ENCODE data around the gene CCDC33.

CCDC33 gene

DNA sequence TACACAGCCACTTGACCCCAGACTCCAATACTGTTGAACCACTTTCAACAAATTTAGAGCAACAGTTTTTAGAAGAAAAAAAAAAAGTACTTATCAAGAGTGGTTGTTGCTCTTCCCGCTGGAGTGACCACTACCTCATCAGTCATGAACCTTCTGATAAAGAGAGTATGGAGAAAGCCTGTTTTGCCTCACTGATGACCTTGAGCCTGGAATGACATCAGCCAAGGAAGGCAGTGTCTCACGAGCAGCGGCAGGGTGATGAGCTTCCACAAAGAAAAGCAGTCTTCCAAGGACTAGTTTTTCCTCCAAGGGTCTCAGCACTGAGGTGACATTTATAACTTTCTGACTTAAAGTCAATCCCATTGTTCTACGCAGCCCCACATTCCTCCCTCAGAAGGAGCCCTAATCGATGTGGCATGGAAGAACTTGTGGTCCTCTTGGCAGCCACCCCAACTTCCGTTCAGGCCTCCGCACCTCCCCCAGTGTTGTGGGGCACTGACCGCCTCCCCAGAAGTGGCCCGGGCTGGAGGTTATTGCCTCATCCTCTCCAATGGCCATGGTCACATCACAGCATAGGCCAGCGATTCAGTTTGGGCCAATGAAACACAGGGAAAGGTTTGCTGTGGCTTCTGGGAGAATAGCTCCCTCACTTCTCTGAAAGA, 133.1 kb downstream of the CCDC33 start:
- no peak for DNase-seq

DNA sequence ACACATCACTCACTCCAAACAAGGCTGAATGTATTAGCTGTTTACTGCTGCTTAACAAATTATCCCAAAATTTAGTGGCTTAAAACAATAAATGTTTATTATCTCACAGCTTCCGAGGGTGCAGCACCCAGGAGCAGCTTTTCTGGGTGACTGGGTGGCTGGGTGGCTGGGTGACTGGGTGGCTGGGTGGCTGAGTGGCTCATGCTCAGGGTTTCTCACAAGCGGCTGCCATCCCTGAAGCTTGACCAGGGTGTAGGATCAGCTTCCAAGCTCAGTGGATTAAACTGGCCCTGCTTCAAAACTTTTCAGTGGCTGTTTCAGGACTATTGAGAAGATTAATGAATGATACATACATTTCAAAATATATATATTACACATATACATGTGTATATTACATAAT, 133.6 kb downstream of the CCDC33 start:
- DNase-seq = no peak

DNA sequence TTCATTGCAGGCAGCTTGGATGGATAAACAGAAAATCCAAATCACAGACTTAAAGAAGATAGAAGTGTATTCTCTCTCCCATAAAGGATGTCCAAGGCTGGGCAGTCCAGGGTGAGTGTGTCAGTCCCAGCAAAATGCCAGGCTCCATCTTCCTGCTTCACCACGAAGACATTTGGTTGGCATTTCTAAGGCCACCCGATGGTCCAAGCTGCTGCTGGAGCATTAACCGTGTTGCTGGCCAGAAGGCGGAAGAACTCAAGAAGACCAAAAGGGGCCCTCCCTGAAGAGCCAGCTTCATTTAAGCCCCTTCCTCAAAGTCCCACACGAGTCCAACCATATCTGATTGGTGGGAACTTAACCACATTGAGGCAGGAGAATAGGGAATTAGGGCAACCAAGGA, 134.3 kb downstream of the CCDC33 start:
- no peak for DNase-seq

DNA sequence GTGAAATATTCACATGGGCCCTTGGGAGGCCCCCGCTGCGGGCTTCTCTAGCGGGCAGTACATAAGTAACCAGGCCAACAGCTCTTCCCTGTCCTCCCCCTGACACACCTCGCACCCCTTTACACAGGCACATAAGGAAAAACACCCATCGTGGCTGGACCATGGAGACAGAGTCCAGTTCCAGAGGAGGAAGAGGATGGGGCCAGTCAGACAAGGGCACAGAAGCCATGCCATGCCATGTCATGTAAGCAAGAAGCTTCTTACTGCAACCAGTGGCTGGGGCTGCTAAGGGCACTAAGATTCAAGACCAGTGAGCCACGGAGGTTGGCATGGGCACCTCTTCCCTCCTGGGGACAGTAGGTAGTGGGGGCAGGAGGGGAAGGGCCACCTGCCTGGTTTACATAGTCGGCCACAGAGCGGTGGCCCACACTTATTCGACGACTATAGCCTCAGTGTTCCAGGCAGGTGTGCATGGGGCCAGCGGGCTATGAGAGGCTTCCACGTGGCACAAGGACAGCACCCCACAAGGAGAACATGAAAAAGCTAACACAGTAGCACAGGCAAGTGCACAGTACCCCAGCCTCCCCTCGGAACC, 137.0 kb downstream of the CCDC33 start:
- DNase-seq = no peak

DNA sequence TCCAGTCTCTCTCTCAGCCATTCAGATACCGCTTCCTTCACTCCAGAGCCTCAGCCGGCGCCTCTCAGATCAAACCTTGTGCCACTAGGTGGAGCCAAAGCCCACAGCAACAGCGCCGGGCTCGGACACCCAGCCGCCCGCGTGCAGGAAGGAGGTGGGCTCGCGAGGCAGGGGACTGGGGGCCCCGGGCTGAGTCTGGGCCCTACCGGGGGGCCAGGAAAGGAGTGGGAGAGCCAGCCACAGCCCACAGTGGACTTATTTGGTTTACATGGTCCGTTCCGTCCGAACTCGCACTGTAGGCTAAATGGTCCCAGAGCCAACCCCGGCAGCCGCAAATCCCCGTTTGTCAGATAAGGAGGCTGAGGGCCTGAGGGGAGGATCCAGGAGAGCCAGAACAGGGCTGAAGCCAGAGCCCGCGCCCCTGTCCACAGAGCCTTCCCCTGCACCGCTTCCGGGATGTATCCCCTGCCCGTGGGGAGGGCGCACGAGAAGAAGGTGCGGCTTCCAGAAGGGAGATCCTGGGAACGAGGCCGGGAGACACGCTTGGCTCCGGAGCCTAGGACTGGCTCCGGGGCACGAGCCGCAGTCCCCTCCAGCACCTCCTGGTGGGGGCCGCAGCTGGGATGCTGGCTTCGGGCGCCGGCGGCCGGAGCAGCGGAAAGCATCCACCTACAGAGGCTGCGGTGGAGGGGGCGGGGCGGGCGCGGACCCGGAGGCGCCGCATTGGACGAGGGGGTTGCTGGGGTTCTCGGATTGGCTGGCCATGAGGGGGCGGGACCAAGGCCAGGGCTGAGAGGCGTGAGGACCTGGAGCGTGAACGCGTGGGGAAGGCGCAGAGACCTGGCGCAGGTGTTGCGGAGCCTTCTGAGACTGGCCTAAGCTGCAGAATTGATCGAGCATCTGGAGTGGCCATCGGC, 137.9 kb downstream of the CCDC33 start:
- DNase-seq = peak; percentile 66

DNA sequence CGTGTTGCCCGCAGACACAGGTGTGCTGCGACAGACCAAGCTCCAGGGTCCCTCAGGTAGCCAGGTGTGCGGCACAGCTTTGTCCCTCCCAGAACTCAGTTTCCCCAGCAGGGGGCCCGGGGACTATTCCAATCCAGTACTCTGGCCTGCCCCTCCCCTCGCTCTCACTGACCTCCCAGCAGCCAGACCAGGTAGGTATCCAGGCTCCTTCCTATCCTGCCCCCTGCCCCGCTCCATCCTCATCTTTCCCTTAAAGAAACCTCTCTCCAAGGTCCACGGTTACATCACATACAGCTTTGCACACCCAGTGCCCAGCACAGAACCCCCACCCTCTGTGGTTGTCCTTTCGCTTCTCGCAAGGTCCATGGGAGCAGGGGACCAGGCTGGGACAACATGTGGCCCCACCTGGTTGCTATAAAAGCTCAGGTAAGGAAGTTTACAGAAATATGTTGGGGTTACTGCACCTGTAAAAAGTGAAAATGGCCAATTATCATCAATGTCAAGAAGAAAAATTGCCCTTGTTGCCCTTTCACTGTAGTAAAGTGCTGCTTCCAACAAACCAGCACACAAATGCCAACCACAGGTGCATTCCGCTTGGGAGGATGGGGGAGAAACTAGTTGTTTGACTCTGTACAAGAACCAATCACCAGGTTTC, 138.6 kb downstream of the CCDC33 start:
- no peak for DNase-seq

DNA sequence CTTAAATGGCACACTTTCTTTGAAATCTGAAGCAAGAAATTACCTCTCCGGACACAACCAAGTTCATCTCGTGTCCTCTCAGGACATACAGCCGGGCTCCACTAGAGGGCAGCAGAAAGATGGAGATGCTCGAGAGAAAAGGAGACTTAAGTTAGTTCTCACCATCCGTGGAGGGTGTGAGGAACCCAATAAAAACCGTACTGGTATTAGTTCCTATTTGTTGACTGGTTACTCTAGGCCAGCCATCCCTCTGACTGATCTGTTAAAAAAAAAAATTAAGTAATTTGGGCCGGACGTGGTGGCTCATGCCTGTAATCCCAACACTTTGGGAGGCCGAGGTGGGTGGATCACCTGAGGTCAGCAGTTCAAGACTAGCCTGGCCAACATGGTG, 139.2 kb downstream of the CCDC33 start:
- peak; percentile 51 for DNase-seq

DNA sequence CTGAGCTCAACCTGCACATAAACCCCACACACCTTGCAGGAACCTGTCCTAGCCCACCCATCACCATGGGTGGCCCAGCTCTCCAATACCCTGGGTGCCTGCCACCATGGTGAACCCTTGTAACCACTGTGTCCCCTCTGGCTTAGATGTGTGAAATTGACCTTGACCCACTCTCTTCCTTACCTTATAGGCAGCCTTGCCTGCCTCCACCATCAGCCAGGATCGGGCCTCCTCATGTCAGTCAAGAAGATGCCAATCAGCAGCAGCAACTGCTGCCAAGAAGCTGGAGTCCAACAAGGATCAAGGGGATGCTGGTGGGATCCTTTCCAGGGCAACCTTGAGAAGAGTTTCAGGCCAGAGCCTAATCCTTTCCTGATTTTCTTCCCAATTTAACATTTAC, 140.1 kb downstream of the CCDC33 start:
- no peak for DNase-seq

DNA sequence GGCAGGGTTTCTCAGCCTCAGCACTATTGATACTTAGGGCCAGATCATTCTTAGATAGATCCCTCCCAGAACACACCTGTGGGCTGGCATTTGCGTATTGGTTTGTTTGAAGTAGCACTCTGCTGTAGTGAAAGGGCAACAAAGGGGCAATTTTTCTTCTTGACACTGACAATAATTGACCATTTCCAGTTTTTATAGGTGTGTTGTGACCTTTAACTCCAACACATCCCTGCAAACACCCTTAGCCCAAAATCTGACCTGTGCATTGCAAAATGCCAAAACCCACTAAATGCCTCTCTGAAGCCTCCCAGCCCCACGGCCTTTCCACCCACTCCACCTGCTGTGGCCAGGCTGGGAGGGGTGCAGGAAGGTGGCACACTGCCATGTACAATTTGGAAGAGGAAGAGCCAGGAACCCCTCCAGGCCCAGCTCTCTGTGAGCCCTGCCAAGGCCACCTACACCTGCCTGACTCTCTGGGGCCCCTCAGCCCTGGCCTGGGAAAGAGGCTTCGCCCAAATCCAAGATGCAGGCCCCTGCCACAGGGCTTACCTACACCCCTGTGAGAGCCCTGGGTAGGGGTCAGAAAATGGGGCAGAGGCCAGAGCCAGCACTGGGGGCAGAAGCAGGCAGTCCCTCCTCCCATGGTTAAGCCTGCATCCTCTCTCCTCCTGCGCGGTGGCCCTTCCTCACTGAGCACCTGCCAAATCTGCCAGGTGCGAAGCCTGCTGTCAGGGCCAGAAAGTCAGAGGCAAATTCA, 140.9 kb downstream of the CCDC33 start:
- no peak for DNase-seq

DNA sequence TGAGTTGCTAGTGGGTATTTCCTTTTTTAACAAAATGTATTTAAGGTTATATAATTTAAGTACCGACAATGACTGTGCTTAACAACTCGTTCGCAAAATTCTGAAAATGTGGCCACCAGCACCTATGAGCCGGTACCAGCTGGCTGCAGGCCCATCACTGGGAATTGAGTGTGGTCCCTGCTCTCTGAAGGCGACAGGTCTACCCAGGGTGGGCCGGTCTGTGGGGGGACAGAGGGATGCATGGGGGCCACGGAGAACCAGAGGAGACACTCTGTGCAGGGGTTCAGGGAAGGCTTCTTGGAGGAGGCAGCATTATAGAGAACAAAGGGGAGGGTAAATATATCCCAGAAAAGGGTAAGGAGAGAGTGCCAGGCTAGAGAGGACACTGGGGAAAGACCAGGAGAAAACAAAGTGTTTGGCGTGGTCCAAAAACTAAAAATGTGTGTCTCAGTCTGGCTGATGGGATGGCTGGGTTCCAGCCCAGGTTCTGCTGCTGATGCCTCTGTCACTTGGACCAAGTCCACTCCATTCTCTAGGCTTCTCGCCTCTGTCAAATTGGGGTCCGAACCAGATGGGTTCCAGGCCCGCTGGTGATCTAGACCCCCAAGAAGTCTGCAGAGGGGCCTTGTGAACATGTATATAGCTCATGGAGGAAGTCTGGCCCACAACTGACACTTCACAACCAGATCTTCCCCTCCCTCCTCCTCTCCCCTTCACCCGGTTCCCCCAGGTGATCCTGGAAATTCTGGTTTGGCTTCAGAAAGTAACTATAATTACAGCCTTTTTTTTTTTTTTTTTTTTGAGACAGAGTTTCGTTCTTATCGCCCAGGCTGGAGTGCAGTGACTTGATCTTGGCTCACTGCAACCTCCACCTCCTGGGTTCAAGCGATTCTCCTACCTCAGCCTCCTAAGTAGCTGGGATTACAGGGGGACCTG, 142.0 kb downstream of the CCDC33 start:
- DNase-seq = no peak

DNA sequence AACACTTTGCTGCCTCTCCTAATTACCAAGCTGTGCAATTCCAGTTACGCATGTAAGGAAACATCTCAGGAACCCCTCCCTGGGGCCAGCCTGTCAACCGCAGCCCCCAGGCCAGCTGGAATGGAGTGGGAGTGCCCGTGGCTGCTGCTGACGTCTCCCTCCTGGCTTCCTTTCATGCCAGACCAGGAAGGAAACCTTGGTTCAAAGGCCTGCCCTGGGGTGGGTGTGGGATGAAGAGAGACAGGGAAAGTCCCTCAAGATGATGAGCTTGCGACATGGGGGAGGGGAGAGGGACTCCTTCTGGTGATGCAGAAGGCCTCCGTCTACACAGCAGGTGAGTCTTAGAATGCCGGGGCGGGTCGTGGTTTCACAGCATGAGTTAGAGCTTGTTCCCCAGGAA, 142.7 kb downstream of the CCDC33 start:
- no peak for DNase-seq

DNA sequence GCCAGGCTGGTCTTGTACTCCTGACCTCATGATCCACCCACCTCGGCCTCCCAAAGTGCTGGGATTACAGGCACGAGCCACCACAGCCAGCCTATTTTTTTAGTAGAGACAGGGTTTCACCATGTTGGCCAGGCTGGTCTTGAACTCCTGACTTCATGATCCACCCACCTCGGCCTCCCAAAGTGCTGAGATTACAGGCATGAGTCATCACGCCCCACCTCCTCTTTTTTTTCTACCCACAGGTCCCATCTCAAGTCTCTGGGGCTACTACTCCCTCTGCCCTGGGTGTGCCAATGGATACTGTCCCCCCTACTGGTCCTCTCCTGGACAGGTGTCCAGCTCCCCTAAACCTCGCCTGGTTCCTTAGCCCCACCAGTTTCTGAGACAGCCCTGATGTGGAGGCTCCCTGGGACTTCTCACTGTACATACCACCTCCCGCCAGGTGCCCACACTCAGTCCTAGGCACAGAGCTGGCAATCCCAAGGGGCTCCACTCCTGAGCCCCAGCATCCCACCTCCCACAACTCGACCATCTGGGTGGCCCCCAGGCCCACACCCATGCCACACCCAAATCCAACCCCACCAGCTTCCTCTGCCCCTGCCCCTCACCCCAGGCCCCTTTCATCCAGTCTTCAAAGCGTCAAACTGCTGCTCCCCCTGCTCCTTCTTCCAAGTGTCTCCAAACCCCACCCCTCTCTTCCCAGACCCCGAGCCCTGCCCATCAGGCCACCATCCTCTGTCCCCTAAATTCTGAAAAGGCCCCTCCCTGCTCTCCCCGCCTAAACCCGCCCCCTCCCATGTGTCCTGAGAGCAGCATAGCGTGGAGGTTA, 144.4 kb downstream of the CCDC33 start:
- DNase-seq = no peak

DNA sequence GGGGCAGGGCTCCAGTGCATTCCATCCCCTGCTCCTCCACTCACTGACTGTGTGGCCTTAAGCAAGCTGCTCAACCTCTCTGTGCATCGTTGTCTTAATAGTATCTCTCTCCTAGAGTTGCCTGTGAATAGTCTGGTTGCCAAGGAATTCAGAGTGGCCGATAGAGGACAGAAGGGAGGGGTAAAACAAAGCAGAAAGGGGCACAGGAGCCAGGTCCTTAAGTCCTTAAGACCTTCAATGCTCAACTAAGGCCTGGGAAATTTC, 145.0 kb downstream of the CCDC33 start:
- DNase-seq = no peak

DNA sequence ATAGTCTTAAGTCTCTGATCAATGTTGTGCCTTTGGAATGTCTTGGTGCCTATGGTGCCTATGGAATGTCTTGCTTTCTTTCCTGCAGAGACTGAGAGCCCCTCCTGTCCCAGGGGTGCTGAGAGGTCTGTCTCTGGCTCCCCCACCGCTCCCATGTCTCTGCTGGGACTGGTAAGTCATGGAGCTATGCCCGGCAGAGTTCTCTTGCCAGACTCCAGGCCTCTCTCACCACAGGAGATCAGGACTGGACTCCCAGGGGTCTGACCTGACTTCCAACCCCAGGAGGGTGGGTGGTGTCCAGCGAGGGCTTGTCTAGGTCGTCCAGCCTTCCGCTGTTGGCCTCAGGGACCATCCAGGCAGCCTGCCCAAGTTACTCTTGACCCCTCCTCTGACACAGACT, 145.4 kb downstream of the CCDC33 start:
- DNase-seq = no peak

DNA sequence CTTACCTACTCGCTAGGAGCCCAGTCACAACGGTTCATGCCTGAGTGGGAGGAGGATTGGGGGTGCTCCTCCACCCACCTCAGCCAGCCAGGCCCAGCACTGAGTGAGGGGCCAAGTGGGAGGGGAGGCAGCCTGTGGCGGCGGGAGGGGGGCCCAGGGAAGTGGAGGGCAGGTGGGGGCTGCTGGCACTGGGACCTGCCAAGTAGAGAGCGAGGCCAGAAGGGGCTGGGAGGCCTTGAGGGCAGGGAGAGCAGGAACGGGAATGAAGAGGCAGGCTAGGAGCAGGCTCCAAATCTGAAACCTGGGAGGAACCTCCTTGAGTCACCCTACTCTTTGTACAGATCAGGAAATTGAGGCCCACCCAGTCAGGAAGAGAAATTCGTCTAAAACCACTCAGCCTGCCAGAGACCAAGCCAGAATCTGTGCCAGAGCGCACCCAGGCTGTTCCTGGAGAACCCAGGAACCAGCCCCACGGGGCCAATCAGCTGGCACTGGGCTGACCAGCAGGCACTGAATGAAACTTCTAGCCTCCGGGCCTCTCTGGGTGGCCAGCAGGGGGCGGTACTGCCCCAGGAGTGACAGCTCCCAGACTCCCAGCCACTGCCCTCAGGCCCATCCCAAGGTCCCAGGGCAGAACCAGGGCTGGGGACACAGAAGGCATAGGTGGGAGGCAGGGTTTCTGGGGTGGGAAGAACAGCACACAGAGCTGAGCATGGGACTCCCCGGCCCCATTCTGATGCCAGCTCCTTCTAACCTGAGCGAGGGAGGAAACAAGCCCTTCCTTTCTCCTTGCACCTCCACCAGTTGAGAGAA, 146.1 kb downstream of the CCDC33 start:
- DNase-seq = no peak

DNA sequence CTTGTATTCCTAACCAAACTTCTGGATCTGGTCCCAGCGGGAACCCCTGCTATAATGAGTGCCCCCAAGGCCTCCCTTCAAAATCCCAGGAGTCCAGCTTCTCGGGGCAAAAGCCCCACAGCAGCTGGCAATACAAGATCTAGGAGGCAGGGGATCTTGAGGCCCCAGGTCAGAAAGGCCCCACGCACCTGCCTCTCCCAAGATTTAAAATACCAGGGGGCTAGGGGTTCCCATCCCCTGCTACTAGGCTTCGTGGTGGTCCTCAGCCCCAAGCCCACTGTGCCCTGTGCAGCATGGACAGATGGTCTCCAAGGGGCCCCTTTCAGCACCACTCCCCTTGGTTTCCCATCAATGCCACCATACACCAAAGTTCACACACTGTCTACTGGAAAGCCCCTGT, 147.2 kb downstream of the CCDC33 start:
- no peak for DNase-seq

DNA sequence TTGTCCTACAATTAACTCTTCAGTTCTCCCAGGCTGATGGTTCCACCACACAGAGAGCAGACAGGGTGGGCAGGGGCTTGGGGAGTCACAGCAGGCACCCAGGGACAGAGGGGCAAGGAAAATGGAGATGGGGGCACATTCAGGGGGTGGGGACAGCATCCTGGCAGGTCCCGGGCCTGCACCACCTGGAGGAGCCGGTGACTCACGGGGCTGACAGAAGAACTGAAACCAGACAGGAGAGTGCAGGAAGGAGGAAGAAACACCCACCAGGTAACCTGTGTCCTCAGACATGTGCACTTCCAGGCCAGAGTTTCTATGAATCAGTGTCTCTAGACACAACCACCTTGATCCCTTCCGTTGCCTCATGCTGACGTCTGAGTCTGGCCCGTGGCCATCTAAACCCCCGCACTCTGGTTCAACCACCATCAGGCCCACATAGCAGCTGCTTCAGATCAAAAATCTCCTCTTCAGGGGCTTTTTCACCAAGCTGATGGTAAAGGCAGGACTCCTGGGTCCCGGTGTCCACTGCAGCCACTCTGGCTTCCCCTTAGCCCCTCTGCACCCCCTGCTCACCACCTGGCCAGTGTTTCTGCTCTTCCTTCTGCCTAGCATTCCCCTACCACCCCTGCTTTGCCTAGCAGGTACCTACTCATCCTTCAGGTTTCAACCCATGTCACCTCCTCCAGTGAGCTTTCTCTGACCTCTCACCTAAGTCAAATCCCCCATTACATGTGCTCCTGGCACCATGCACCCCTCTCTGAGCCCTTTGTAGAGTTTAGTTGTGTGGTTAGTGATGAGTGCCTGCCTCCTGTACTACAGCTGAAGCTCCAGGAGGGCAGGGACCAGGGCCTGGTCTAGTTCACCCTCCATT, 147.8 kb downstream of the CCDC33 start:
- DNase-seq = no peak

DNA sequence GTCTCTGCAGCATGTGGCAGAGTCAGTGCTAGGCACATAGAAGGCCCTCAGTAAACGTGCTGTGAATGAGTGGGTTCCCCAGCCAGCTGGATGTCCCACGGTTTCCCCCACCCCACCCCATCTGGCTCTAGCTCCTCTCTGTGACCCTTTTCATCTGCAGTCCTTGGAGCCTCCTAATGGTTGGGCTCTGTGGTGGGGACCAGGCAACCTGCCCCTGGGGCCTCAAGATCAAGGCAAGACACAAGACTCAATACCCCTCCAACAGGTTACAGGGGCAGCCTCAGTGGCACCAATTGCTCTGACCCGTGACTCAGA, 148.4 kb downstream of the CCDC33 start:
- DNase-seq = no peak
